Measurements from ENCODE around the gene GRID1.

DNA sequence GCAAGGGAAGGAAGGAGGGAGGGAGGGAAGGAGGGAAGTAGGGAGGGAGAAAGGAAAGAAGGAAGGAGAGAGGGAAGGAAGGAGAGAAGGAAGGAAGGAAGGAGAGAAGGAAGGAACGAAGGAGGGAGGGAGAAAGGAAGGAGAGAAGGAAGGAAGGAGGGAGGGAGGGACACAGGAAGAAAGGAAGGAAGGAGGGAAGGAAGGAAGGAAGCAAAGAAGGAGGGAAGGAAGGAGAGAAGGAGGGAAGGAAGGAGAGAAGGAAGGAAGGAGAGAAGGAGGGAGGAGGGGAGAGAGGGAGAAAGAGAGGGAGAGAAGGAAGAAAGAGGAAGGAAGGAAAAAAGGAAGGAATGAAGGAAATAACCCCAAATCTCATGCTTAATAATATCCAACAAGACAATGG is 630.6 kb downstream of the GRID1 start:
- TF ChIP-seq, protein P1, sequence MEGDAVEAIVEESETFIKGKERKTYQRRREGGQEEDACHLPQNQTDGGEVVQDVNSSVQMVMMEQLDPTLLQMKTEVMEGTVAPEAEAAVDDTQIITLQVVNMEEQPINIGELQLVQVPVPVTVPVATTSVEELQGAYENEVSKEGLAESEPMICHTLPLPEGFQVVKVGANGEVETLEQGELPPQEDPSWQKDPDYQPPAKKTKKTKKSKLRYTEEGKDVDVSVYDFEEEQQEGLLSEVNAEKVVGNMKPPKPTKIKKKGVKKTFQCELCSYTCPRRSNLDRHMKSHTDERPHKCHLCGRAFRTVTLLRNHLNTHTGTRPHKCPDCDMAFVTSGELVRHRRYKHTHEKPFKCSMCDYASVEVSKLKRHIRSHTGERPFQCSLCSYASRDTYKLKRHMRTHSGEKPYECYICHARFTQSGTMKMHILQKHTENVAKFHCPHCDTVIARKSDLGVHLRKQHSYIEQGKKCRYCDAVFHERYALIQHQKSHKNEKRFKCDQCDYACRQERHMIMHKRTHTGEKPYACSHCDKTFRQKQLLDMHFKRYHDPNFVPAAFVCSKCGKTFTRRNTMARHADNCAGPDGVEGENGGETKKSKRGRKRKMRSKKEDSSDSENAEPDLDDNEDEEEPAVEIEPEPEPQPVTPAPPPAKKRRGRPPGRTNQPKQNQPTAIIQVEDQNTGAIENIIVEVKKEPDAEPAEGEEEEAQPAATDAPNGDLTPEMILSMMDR (IDR thresholded peaks at IDR 0.05): no peak
- no peak for TF ChIP-seq POLR2A (IDR thresholded peaks at IDR 0.05)
